Coronary artery (tissue), 2 donors: ENCODE data around the gene PI4K2A.

Source experiments
- DNase-seq: peaks from one replicate; pipeline ENCODE4 v3.0.0-alpha.2; 2017; ENCODE audit warnings: low spot score
- H3K27ac ChIP-seq, 2 donors: fragments of 200-600 bp; sonication (generic); one replicate each; pipeline ENCODE4 v1.5.1; 2016 to 2019
- H3K4me3 ChIP-seq: fragments of 200-600 bp; sonication (generic); 2 replicates; pipeline ENCODE4 v1.5.1; 2016; ENCODE audit warnings: mild to moderate bottlenecking, moderate library complexity
- TF ChIP-seq, protein P1 (sequence below): fragments of 200-600 bp; sonication (generic); IDR thresholded peaks from one replicate; pipeline ENCODE4 v1.5.1; 2019; ENCODE audit warnings: antibody characterized with exemption

Gene PI4K2A

DNA sequence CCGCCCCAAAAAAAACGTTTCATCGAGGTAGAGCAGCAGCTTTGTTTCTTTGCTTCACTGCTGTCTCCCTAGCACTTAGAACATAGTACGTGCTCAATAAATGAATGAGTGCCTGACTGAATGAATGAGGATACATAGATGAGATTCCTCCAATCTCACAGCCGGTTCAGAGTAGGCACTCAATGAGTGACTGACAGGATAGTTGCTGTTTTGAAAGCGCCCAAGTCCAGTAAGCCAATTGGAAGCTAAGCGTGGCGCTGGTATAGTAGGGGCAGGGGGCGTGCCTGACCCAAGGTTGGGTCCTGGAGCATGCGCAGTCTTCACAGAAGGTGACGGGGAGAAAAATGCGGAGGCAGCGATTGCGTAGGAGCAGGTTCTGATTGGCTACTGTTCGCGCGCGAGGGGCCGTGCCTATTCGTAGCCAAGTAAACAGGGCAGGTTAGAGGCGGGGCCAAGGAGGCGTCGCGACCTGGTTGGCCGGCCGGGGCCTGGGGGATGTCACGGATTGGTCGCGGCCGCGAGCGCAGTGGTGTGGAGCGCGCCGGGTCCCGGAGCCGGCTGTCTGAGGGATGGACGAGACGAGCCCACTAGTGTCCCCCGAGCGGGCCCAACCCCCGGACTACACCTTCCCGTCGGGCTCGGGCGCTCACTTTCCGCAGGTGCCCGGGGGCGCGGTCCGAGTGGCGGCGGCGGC lies at the start of gene PI4K2A:
Gene PI4K2A (plus strand): TSS at position 498 of the 694 bp plus-strand sequence. CDS start 72 bp downstream, at position 570.
- DNase-seq, result peak; percentile 99
- TF ChIP-seq, protein P1, sequence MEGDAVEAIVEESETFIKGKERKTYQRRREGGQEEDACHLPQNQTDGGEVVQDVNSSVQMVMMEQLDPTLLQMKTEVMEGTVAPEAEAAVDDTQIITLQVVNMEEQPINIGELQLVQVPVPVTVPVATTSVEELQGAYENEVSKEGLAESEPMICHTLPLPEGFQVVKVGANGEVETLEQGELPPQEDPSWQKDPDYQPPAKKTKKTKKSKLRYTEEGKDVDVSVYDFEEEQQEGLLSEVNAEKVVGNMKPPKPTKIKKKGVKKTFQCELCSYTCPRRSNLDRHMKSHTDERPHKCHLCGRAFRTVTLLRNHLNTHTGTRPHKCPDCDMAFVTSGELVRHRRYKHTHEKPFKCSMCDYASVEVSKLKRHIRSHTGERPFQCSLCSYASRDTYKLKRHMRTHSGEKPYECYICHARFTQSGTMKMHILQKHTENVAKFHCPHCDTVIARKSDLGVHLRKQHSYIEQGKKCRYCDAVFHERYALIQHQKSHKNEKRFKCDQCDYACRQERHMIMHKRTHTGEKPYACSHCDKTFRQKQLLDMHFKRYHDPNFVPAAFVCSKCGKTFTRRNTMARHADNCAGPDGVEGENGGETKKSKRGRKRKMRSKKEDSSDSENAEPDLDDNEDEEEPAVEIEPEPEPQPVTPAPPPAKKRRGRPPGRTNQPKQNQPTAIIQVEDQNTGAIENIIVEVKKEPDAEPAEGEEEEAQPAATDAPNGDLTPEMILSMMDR, result no peak
- Histone ChIP-seq H3K4me3 (peak within 1 kb of the TSS; percentile 99), H3K27ac (peak within 1 kb of the TSS; percentile 82 to 97)

DNA sequence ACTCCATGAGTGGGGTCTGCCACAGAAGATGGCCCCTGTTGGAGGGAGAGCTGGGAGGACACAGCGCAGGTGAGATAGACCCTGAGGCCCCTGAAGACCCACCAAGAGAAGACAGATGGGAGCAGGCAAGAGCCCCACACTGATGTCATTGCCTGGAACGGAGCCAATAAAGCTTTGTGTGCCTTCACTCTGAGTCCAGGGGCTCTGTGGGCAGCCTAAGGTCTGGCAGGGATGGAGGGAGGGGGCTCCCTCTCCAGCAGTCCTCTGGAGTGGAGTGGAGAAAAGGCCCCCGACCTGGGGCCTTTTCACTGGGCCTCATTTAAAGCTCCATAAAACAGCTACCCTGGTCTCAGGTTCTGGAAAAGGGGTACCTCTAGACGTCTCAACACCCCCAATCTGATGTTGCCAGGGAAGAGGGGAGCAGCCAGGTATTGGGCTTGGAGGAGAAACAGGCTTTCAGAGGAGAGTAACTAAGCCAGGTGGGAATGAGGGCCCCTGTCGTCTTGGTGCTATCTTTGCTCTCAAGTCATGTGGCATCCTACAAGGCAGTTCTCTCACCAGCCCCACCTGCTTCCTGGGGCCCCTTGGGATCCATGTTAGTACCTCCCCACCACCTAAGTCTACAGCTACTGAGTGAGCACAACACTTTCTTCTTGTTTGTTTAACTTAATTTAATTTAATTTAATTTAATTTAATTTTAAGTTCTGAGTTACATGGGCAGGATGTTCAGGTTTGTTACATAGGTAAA lies 49.5 kb upstream of the PI4K2A start:
- no peak for DNase-seq
- TF ChIP-seq, protein P1, result no peak
- H3K4me3 ChIP-seq, result no peak overlapping the region
- H3K27ac ChIP-seq, result no peak overlapping the region

DNA sequence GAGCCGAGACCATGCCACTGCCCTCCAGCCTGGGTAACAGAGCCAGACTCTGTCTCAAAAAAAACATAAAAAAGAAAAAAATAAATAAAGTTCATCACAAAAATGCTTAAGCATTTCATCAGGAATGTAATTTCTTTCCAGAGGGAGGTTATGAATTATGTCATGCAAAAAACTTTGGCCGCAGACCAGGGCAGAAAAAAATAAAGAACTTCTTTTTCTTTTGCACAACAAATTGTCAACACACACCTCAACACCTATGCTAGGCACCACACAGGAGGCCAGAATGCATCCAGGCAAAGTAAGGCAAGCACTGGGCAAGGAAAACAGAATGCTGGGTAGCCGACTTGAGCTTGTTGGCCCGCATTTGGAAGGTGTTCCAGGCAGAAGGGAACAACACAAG lies 47.0 kb upstream of the PI4K2A start:
- TF ChIP-seq, protein P1, result no peak
- peak overlapping the region; percentile 25 to 92 for H3K27ac ChIP-seq
- DNase-seq, result no peak
- H3K4me3 ChIP-seq, result no peak overlapping the region

DNA sequence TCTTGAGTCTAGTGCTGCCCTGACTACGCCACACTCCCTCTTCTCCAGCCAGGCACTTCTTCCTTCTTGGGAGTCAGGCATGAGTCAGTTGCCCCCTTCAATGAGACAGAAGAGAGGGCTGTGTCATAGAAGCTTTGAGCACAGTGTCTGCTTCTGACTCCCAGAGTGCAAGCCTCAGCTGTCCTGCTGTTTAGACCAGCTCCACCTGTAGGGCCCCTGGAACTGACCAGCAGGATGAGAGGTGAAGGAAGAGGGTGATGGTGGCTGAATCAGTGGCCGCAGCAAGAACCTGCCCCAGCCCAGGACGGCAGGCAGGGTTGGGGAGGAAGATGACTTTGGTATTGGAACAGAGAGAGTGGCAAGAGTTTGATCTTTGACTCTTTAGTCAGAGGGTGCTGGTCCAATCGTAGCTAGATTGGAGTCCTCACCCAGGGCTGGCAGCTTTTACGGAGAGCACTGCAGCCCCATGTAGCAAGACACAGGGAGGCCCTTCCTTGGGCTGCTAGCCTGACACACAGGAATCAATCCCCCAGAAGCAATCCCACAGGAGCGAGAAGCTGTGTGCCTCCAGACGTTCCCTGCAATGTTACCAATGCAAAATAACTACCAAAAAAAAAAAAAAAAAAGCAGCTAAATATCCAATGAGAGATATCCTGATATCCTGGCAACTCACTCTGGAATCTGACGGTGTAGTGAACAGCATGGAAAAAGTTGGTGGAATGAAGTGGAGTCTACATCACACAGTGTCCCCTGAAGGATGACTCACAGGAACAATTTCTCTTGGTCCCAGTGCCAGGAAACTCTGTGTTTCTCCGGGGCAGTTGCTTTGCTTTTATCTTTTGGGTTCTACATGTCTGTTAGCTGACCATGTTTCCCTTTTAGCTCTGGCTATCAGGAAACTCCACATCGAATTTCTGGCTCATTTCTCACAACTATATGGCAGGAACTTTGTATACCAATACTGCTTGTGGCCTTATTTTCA lies 44.1 kb upstream of the PI4K2A start:
- peak overlapping the region; percentile 42 for H3K4me3 ChIP-seq
- TF ChIP-seq, protein P1, result no peak
- DNase-seq, result peak; percentile 92
- H3K27ac ChIP-seq, result peak overlapping the region; percentile 91 to 99

DNA sequence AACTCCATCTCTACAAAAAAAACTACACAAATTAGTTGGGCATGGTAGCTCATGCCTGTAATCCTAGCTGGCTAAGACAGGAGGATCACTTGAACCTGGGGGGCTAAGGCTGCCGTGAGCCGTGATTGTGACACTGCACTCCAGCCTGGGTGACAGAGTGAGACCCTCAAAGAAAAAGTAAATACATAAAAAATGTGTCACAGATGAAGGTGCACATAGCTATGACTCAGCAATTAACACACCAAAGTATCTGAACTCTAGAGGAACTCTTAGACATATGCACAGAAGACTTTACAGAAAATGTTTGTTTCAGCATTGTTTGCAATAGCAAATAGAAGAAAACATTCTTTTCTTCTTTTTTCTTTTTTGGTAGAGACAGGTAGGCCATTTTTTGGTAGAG lies 42.7 kb upstream of the PI4K2A start:
- Histone ChIP-seq H3K4me3 (no peak overlapping the region), H3K27ac (peak overlapping the region in 1 of 2 donors; percentile 79)
- no peak for DNase-seq
- TF ChIP-seq, protein P1, result no peak

DNA sequence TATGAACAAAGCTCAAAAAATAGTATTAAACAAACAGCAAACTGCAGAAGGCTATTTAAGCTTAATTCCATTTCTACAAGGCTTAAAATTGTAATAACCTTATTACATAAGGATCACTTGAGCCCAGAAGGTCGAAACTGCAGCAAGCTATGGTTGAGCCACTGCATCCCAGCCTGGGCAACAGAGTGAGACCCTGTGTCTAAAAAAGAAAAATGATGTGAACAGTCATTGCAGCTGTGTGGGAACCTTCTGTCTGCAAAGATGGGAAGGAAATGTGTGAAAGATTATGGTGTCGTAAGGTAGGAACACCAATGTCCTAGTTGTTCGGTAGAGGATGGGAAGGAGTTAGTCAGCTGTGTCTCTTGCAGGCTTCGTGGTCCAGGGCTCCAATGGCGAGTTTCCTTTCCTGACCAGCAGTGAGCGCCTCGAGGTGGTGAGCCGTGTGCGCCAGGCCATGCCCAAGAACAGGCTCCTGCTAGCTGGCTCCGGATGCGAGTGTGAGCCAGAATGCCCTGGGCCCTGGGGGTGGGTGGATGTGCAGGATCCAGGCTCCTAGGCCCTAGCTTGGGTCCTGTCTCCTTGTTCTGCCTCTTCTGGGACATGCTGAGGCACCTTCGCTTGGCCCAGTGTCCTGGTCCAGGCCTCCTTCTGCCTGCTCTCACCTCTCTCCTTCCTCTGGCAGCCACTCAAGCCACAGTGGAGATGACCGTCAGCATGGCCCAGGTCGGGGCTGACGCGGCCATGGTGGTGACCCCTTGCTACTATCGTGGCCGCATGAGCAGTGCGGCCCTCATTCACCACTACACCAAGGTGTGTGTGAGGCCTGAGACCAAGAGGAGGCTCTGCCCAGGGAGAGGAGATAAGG lies 41.8 kb upstream of the PI4K2A start:
- TF ChIP-seq, protein P1, result no peak
- DNase-seq, result peak; percentile 71
- H3K27ac ChIP-seq, result no peak overlapping the region
- no peak overlapping the region for H3K4me3 ChIP-seq
